Measurements from ENCODE around the gene FNIP2. TPM values are rescaled to one million over a fixed set of nuclear protein-coding genes. Genes with fewer than 3 reads are reported as not detected.

The FNIP2 gene
- total and polyA plus RNA-seq, 10 of the 15 experiments (the other 5 are each of a cell fraction or from before 2014, with no cell fraction given), result 0.03 to 0.38 (median 0.15) TPM

- TF ChIP-seq CUX1 (IDR thresholded peaks at IDR 0.05; ENCODE audit: insufficient replicate concordance, low read depth, low read length), result no peak
- no peak for TF ChIP-seq RCOR1 (conservative IDR thresholded peaks at IDR 0.05; ENCODE audit: low read depth, low read length)
- no peak for TF ChIP-seq MEF2A (IDR thresholded peaks at IDR 0.05; ENCODE audit: insufficient read depth, low read depth, low read length)
- no peak for TF ChIP-seq ASH2L (IDR thresholded peaks at IDR 0.05; ENCODE audit: borderline replicate concordance, low read depth)
- TF ChIP-seq MLLT1 (IDR thresholded peaks at IDR 0.05), result peak; percentile 79
- TF ChIP-seq MAX (IDR thresholded peaks at IDR 0.05; ENCODE audit: low read depth, low read length), result no peak
- peak; percentile 65 for TF ChIP-seq MEF2B (IDR thresholded peaks at IDR 0.05; ENCODE audit: partially characterized antibody, poor library complexity, severe bottlenecking)
- no peak for TF ChIP-seq ZSCAN29 (IDR thresholded peaks at IDR 0.05)
- TF ChIP-seq POLR2AphosphoS5 (IDR thresholded peaks at IDR 0.05; ENCODE audit: low read length), result no peak
- no peak for TF ChIP-seq PKNOX1 (IDR thresholded peaks at IDR 0.05)
- TF ChIP-seq REST (IDR thresholded peaks at IDR 0.05; ENCODE audit: low read depth, low read length), result no peak
- TF ChIP-seq ATF7 (IDR thresholded peaks at IDR 0.05; ENCODE audit: low read depth), result 0 out of 2 replicates have a peak, but pooled peaks have one; percentile 34
- TF ChIP-seq BHLHE40 (IDR thresholded peaks at IDR 0.05; ENCODE audit: borderline replicate concordance in 1 of 2, low read depth in 2 of 2, low read length in 1 of 2), result peak; percentile 22 to 45; a peak in 2 of 4 replicates
- no peak for TF ChIP-seq TCF12 (IDR thresholded peaks at IDR 0.05; ENCODE audit: low read depth, low read length)
- TF ChIP-seq HDAC2 (IDR thresholded peaks at IDR 0.05), result no peak
- TF ChIP-seq RAD21 (IDR thresholded peaks at IDR 0.05; ENCODE audit: insufficient read depth, low read depth, low read length), result no peak
- no peak for TF ChIP-seq PML (IDR thresholded peaks at IDR 0.05; ENCODE audit: low read length)
- peak; percentile 54; the same call in 1 of the 2 replicates for TF ChIP-seq HDGF (IDR thresholded peaks at IDR 0.05)
- peak; percentile 85 for TF ChIP-seq NR2F1 (conservative IDR thresholded peaks at IDR 0.05)
These were observed 48.9 kb downstream of the FNIP2 start (continued) for GRCh38 chr4:158817562-158818296.

Measured in GM12878 (cell line).